22Rv1 (cell line): ENCODE data around the gene SLC66A2.

Experiments
- H3K27ac ChIP-seq: fragments of 450-650 bp; 2 replicates; pipeline ENCODE4 v1.5.1; 2017
- CTCF ChIP-seq: fragments of 450-650 bp; IDR thresholded peaks from 2 replicates; pipeline ENCODE4 v1.5.1; 2017; ENCODE audit warnings: mild to moderate bottlenecking
- ZFX ChIP-seq: fragments of 450-650 bp; IDR thresholded peaks from 2 replicates; pipeline ENCODE4 v1.6.1; 2017; ENCODE audit warnings: antibody characterized with exemption, borderline replicate concordance

SLC66A2 gene

GRCh38 chr18:79962311-79962710, 10.9 kb upstream of the SLC66A2 start:
- TF ChIP-seq ZFX (no peak), CTCF (no peak)
- H3K27ac ChIP-seq = no peak overlapping the region

- H3K27ac ChIP-seq = no peak overlapping the region
- no peak for TF ChIP-seq ZFX
- no peak for TF ChIP-seq CTCF
Observed at GRCh38 chr18:79961527-79962291, 10.3 kb upstream of the SLC66A2 start.

GRCh38 chr18:79960921-79961526, 9.6 kb upstream of the SLC66A2 start:
- H3K27ac ChIP-seq = peak overlapping the region; percentile 54
- TF ChIP-seq CTCF (no peak), ZFX (no peak)

GRCh38 chr18:79960161-79960801, 8.8 kb upstream of the SLC66A2 start:
- peak overlapping the region; percentile 54 for H3K27ac ChIP-seq
- peak; percentile 27; the same call in 1 of the 2 replicates for TF ChIP-seq CTCF

GRCh38 chr18:79958981-79959380, 7.5 kb upstream of the SLC66A2 start:
- TF ChIP-seq CTCF (no peak), ZFX (no peak)
- no peak overlapping the region for H3K27ac ChIP-seq

- TF ChIP-seq ZFX (no peak), CTCF (no peak)
- no peak overlapping the region for H3K27ac ChIP-seq
Observed at GRCh38 chr18:79956276-79956675, 4.8 kb upstream of the SLC66A2 start.
